ENCODE data around the gene ZGRF1.
"Not testable (repeated sequence)": the region's sequence is repeated elsewhere in the genome, so short reads cannot be mapped to it uniquely, and the experiment has no call there.

ZGRF1 gene

DNA sequence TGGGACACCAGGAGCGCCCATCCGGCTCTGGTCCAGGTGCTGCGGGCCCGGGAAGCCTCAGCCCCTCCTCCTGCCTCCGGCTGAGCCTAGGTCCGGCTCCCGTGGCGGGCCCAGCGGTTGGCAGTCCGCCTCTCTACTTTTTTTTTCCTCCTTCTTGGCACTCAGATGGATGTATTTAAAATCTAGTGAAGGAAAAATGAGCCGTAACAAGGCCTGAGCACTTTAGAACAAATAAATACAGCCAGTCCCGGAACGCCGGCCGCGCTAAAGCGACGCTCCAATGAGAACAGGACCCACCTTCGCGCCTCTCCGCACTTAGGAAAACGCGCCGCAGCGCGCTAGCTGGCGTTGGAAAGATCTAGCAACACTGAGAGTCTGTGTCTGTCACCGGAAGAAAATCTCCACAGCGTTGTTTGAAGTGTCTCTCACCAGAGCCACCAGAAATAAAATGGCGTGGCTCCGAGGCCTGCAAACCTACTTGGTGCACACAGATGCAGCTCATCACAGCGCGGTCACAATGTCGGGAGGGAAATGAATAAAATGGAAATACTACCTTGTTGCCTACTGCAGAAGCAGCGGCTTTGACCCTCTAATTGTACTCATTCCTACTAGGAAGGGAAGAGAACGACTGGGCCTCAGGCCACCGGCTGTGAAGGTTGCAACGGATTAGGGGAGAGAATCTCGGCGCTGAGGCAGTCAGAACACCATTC lies 125.5 kb downstream of the ZGRF1 start:
- H3K36me3 ChIP-seq (ENCODE audit: control insufficient read depth, insufficient read depth, low read length, severe bottlenecking): no peaks in the 10 kb centered on the region
- H3K27me3 ChIP-seq (replicated peaks; ENCODE audit: control insufficient read depth, insufficient read depth, low read length): peaks cover 76% of the 10 kb centered on the region
- H3K4me1 ChIP-seq (ENCODE audit: control insufficient read depth, insufficient read depth, low read length): peaks cover 14% of the 10 kb centered on the region
- no peak overlapping the region for H3K4me3 ChIP-seq (ENCODE audit: low read length)
- peaks cover 6% of the 10 kb centered on the region for H3K9me3 ChIP-seq (ENCODE audit: control insufficient read depth, low read length)
- no peak for DNase-seq (ENCODE audit: low read depth)
- no peak overlapping the region for H3K9ac ChIP-seq (ENCODE audit: low read length)

DNA sequence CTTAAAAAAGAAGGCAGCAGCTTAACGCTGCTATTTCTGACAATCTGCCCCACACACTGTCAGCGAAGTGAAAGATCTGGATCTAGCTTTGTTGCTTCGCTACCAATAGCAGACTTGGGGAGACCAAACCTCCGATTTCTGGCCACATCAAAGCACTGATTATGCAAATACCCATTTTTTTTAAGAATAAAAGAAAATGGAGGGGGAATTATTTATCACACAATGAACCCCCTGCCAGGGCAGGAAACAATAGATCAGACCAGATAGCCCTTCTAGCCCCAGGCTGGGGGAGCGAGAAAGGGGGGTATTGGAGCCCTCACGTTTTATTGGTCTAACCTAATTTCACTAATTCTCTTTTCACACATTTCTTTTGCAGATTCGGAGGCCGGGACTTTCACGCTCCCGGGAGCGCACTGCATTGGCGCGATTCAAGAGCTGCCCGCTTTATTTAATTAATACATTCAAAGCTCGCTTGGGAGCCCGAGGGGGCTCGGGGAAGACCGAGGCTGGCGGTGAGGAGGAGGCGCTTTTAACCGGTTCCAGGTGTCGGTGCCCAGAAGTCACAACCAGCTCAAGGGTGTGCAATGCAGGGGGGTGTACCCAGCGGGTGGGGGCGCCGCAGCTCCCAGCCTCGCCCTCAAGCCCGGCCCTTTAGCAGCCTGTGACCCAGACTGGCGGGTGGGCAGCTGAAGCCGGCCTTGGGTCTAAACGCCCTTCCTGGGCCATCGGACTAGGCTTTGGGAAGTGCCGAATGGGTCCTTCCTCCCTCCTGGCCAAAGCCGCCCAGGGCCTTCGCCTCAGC lies 126.2 kb downstream of the ZGRF1 start:
- DNase-seq (ENCODE audit: low read depth): no peak
- H3K9ac ChIP-seq (ENCODE audit: low read length): no peak overlapping the region
- H3K4me1 ChIP-seq (ENCODE audit: control insufficient read depth, insufficient read depth, low read length): peaks cover 12% of the 10 kb centered on the region
- H3K36me3 ChIP-seq (ENCODE audit: control insufficient read depth, insufficient read depth, low read length, severe bottlenecking): no peaks in the 10 kb centered on the region
- peak overlapping the region; percentile 65 for H3K4me3 ChIP-seq (ENCODE audit: low read length)
- peaks cover 81% of the 10 kb centered on the region for H3K27me3 ChIP-seq (replicated peaks; ENCODE audit: control insufficient read depth, insufficient read depth, low read length)
- H3K9me3 ChIP-seq (ENCODE audit: control insufficient read depth, low read length): peaks cover 6% of the 10 kb centered on the region

DNA sequence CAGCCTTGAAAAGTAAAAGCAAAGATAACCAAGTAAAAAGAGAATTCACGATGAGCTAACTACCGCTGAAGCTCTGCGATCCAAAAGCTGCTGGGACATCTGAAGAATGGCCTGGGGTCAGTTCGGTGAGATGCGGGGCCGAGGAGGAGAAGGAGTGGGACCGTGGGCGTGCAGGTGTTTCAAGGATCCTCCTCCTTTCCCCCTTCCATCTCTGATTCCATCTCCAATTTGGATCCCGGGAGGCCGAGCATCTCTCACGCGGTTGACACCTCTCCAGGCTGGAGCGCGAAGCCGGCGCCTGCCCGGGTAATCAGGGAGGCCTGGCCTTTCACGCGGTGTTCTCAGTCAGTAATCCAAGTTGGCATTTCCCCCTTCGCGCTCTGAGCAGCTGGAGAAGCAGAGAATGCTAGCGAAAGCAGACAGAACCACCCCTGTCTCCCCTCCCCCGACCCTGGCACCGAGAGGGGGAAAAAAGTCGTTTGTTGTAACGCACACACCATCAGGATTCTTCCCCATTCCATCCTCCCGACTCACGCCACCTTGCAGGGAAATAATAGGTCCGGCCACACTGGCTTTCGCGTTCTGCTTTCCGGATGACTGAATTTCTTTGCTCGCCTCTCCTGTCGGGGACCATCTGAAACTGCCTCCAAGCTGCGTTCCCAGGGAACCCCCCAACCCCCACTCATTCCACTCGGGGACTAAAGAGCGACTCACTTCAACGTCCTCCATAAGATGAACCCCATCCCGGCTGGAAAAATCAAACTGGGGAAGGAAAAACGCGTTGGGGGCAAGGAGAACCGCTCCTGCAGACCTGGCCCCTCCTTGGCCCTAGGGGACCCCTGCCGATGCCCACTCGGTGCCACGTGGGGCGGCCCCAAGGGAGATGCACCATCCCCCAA lies 127.2 kb downstream of the ZGRF1 start:
- Histone ChIP-seq H3K4me1 (ENCODE audit: control insufficient read depth, insufficient read depth, low read length) (peaks cover 8% of the 10 kb centered on the region), H3K9me3 (ENCODE audit: control insufficient read depth, low read length) (peaks cover 6% of the 10 kb centered on the region), H3K4me3 (ENCODE audit: low read length) (peak overlapping the region; percentile 59), H3K9ac (ENCODE audit: low read length) (no peak overlapping the region), H3K27me3 (replicated peaks; ENCODE audit: control insufficient read depth, insufficient read depth, low read length) (peaks cover 75% of the 10 kb centered on the region), H3K36me3 (ENCODE audit: control insufficient read depth, insufficient read depth, low read length, severe bottlenecking) (no peaks in the 10 kb centered on the region)
- no peak for DNase-seq (ENCODE audit: low read depth)

DNA sequence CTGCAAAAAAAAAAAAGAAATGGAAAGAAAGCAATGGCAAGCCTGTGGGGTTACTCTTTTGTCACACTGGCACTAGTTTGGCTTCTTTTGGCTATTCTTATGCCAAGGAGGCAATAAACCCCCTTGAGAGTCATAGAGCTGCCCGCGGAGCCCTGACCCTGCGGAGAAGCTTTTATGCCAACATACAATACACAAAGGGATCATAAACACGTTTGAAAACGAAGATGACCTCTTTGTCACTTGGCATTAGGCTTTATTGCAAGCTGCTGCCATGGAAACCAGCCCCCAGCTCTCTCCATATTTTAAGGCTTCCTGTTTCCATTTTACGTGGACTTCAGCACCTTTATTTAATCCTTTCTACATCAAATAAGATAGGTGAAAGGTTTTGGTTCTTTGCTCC lies 128.4 kb downstream of the ZGRF1 start:
- H3K4me1 ChIP-seq (ENCODE audit: control insufficient read depth, insufficient read depth, low read length): peaks cover 8% of the 10 kb centered on the region
- H3K9ac ChIP-seq (ENCODE audit: low read length): no peak overlapping the region
- DNase-seq (ENCODE audit: low read depth): no peak
- H3K27me3 ChIP-seq (replicated peaks; ENCODE audit: control insufficient read depth, insufficient read depth, low read length): peaks cover 71% of the 10 kb centered on the region
- H3K36me3 ChIP-seq (ENCODE audit: control insufficient read depth, insufficient read depth, low read length, severe bottlenecking): no peaks in the 10 kb centered on the region
- no peak overlapping the region for H3K4me3 ChIP-seq (ENCODE audit: low read length)
- H3K9me3 ChIP-seq (ENCODE audit: control insufficient read depth, low read length): peaks cover 6% of the 10 kb centered on the region

DNA sequence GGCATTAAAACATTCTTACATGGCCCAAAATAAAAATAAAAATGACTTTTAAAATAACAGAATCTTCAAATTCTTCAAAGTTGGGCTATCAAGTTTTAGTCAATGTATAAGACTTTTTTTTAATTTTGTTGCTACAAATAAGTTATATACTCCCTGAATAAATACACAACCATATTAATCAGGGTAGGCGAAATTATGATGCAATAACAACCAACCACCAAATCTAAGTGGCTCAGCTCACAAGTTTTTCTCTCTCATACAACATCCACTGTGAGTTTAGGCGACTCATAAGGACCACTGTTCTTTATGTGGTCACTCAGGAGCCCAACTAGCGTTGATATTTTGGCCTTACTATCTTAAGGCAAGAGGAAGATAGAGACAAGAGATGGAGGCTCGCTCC lies 131.9 kb downstream of the ZGRF1 start:
- H3K36me3 ChIP-seq (ENCODE audit: control insufficient read depth, insufficient read depth, low read length, severe bottlenecking): no peaks in the 10 kb centered on the region
- H3K4me1 ChIP-seq (ENCODE audit: control insufficient read depth, insufficient read depth, low read length): peaks cover 3% of the 10 kb centered on the region
- H3K27me3 ChIP-seq (replicated peaks; ENCODE audit: control insufficient read depth, insufficient read depth, low read length): peaks cover 48% of the 10 kb centered on the region
- H3K4me3 ChIP-seq (ENCODE audit: low read length): no peak overlapping the region
- no peak for DNase-seq (ENCODE audit: low read depth)
- no peaks in the 10 kb centered on the region for H3K9me3 ChIP-seq (ENCODE audit: control insufficient read depth, low read length)
- H3K9ac ChIP-seq (ENCODE audit: low read length): no peak overlapping the region

DNA sequence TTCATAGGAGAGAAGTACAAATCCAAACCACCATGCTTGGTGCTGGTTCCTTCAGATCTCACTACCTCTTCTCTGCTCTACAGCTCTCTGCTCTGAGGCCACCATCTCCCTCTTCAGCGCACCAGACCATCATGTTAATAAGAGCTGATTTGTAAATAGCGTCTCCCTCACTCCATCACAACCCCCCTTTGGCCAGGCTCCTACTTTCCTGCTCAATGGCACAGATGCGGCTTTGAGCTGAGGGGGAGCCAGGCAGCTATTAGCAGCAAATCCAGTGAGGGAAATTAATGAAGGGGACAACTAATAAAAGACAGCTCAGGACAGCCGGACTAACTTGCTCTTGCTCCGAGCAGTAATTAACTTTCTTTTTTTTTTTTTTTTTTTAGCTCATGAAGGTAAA lies 133.8 kb downstream of the ZGRF1 start:
- H3K36me3 ChIP-seq (ENCODE audit: control insufficient read depth, insufficient read depth, low read length, severe bottlenecking): no peaks in the 10 kb centered on the region
- no peaks in the 10 kb centered on the region for H3K4me1 ChIP-seq (ENCODE audit: control insufficient read depth, insufficient read depth, low read length)
- no peak overlapping the region for H3K9ac ChIP-seq (ENCODE audit: low read length)
- H3K27me3 ChIP-seq (replicated peaks; ENCODE audit: control insufficient read depth, insufficient read depth, low read length): peaks cover 33% of the 10 kb centered on the region
- H3K9me3 ChIP-seq (ENCODE audit: control insufficient read depth, low read length): no peaks in the 10 kb centered on the region
- DNase-seq (ENCODE audit: low read depth): no peak
- no peak overlapping the region for H3K4me3 ChIP-seq (ENCODE audit: low read length)

DNA sequence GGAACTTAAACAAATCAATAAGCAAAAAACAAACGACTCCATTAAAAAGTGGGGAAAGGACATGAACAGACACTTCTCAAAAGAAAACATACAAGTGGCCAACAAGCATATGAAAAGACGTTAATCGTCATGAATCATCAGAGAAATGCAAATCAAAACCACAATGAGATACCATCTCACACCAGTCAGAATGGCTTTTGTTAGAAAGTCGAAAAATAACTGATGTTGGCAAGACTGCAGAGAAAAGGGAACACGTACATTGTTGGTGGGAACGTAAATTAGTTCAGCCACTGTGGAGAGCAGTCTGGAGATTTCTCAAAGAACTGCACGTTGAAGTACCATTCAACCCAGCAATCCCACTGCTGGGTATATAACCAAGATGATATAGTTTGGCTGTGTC lies 144.4 kb downstream of the ZGRF1 start:
- H3K9me3 ChIP-seq (ENCODE audit: control insufficient read depth, low read length): peaks cover 14% of the 10 kb centered on the region
- H3K4me1 ChIP-seq (ENCODE audit: control insufficient read depth, insufficient read depth, low read length): no peaks in the 10 kb centered on the region
- no peaks in the 10 kb centered on the region for H3K27me3 ChIP-seq (replicated peaks; ENCODE audit: control insufficient read depth, insufficient read depth, low read length)
- H3K36me3 ChIP-seq (ENCODE audit: control insufficient read depth, insufficient read depth, low read length, severe bottlenecking): no peaks in the 10 kb centered on the region
- no peak overlapping the region for H3K9ac ChIP-seq (ENCODE audit: low read length)
- no peak overlapping the region for H3K4me3 ChIP-seq (ENCODE audit: low read length)
- no peak for DNase-seq (ENCODE audit: low read depth)

DNA sequence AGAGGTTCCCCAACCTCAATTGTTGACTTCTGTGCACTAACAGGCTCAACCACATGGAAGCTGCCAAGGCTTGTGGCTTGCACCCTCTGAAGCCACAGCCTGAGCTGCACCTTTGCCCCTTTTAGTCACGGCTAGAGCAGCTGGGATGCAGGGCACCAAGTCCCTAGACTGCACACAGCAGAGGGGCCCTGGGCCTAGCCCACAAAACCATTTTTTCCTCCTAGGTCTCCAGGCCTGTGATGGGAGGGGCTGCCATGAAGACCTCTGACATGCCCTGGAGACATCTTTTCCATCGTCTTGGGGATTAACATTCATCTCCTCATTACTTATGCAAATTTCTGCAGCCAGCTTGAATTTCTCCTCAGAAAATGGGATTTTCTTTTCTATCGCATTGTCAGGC lies 145.9 kb downstream of the ZGRF1 start:
- not testable (repeated sequence) for H3K9ac ChIP-seq (ENCODE audit: low read length); DNase-seq (ENCODE audit: low read depth); H3K4me3 ChIP-seq (ENCODE audit: low read length); H3K4me1 ChIP-seq (ENCODE audit: control insufficient read depth, insufficient read depth, low read length); H3K27me3 ChIP-seq (replicated peaks; ENCODE audit: control insufficient read depth, insufficient read depth, low read length); H3K36me3 ChIP-seq (ENCODE audit: control insufficient read depth, insufficient read depth, low read length, severe bottlenecking)
- H3K9me3 ChIP-seq (ENCODE audit: control insufficient read depth, low read length): peaks cover 14% of the 10 kb centered on the region
